Activated CD4-positive, alpha-beta T cell treated with anti-CD3 and anti-CD28 coated beads for 48 hours (primary cell): ENCODE data around the gene LRRC51.

Experiments used
- DNase-seq: peaks from one replicate; pipeline ENCODE4 v3.0.0-alpha.2; 2020

LRRC51 gene

DNA sequence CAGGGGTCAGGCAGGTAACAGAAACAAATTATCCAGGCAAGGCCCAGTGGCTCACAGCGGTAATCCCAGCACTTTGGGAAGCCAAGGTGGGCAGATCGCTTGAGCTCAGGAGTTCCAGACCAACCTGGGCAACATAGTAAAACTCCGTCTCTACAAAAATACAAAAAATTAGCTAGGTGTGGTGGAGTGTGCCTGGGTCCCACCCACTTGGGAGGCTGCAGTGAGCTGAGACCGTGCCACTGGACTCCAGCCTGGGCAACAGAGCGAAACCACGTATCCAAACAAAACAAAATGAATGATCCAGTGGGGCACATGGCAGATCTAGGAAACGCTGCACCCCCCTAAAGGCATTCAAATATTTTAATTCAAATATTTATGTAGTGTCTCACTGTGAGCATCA lies 10.2 kb upstream of the LRRC51 start:
- no peak for DNase-seq

DNA sequence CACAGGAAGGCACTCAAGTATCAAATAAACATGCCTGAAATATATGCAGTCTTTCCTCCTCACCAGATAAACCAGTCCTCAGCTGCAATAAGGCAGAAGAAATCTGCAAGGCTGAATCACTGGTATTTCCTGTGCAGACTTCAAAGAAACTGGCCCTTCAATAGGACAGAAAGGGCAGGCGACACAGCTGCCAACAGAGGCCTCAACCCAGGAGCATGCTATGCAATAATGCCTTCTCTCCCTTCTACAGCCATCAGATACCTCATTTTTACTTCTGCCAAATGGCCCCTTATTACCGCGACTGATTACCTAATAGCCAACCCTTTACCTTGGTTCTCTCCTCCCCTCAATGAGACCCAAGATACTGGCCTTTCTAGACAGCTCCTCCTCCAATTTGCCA lies 8.3 kb upstream of the LRRC51 start:
- DNase-seq, result no peak

DNA sequence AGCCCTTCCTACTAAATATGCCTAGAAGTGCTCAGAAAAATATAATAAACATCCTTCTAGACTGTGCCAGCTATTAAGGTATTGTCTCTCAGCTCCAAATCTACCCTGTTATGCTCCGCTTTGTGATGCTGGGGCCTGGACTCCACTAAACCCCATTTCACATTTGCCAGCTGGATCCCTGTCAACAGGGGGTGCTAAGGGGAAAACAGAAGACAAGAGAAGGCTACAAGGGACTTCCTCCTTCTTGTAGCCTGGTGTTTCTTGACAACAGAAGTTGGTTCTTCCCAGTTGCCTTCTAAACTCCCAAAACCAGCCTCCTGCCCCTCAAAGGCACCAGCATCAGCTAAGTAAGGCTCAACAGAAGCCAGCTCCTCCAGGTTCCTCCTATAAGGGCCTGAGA lies 5.5 kb upstream of the LRRC51 start:
- no peak for DNase-seq

DNA sequence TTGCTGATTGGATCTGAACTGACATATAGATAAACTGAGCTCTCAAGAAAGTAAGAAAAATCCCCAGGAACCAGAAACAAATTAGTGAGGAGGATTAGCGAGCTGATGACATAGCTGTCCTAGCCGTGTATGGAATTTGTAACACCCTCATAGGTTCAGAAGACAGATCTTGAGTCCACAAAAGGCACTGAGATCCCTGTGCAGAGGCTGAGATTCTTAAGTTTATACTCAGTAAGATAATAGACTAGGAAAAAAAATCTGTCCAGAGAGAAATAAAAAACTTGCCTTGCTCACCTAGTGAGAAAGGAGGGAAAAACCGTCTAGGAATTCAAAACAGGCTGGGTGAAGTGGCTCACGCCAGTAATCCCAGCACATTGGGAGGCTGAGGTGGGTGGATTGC lies 4.9 kb upstream of the LRRC51 start:
- no peak for DNase-seq

DNA sequence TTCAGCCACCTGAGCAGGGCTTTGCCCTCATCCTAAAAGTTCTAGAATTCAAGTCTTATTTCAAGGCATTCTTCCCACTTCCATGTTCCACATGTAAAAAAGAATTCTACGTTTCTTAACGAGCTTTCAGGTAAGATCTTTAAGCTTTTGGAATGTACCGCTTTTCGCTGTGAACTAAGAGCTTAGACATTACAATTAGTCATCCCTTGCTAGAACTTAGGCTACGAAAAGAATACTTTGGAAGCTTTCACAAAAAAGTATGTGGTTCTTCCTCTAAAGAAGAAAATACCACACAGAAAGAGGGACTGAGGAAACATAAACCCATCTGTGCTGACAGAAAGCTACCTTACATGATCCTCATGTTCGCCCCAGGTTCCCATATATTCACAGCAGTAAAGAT lies 2.2 kb upstream of the LRRC51 start:
- DNase-seq, result no peak

DNA sequence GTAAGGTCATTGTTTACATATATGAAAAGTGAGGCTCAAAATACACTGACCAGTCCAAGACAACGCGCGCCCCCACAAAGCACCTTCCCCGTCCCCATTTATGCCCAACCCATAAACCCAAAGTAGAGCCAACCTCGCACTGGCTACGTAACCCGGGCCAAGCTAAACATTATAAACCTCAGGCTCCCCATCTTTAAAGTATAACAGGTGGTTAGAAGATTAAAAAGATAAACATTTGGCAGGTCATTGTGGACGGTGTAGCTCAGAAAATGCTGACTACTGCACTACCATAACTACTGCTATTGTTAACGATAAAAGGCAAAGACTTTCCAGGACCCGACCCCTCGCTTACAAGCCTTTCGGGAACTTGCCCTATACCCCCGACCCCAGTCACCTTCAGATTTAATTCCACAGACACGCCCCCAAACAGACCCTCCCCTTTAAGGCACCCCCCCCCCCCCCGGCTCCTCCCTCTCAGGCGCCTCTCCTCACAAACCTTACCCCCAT lies 778 bp upstream of the LRRC51 start:
- no peak for DNase-seq

DNA sequence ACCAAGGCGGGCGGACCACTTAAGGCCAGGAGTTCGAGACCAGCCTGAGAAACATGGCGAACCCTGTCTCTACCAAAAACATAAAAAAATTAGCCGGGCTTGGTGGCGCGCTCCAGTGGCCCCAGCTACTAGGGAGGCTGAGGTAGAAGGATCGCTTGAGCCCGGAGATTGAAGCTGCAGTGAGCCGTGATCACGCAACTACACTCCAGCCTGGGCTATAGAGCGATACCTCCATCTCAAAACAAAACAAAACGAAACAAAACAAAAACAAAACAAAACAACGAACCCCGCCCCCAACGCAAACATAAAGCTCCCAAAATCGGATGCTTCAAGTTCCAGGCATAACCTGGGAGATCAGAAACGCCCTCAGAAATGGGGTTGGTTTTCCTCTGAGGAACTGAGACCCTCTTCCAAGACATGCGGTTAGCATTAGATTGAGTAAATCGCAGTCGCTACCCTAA lies 564 bp downstream of the LRRC51 start:
- no peak for DNase-seq

DNA sequence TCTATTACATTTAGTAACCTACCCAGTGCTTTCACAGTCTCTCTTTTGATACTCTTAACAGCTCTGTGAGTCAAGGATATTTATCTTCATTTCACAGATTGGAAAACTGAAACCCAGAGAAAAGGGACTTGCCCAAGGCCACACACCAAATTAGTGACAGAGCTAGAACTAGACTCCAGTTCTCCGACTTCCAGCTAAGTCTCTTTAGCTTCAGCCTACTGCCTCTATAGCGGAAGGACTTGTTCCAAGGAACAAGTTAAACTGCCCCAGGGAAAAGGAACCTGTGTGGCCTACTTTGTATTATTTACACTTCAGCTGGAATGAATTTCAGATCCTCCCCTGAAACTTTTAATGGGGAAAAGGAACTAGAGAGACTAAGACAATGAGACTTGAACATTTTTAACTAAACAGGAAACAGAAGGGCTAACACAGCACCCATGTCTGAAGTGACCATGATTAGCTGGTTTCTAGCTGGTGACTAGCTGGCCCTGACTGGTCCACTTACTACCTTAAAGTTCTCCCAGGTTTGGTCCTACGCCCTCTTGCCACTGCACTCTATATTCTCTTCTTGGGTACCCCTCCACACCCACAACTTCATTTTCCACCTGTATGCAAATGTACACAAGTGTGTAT lies 1.3 kb downstream of the LRRC51 start:
- no peak for DNase-seq

DNA sequence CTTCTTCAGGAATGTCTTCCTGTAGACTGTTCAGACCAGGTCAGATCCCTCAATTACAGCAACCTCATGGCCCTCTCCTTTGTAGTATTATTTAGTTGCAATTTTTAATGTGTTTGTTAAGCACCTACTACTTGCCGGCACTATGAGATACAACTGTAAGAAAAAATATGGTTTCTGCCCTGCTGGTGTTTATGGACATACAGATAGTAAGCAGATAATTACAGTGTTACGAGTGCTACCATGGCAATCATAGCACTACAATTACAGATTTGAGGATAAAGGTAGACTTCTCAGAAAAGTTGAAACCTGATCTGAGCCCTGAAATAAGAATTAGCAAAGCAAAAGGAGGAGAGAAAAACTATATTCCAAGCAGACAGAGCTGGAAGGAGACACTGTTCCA lies 2.8 kb downstream of the LRRC51 start:
- no peak for DNase-seq

DNA sequence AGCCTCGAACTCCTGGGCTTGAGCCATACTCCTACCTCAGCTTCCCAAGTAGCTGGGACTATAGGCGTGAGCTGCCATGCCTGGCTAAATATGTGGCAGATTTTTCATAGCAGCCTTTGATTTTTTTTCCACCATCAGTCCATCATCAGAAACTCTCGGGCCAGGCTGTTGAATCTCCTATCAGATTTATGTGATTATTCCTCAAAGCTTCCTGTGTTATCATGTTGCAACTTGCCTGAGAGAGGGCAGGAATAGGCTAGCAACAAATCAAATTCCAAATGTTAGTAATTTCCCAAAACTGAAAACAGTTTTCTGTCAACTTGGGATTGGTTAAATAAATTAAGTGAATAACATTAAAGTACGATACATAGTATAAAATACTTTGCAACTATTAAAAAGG lies 3.4 kb downstream of the LRRC51 start:
- DNase-seq, result no peak

DNA sequence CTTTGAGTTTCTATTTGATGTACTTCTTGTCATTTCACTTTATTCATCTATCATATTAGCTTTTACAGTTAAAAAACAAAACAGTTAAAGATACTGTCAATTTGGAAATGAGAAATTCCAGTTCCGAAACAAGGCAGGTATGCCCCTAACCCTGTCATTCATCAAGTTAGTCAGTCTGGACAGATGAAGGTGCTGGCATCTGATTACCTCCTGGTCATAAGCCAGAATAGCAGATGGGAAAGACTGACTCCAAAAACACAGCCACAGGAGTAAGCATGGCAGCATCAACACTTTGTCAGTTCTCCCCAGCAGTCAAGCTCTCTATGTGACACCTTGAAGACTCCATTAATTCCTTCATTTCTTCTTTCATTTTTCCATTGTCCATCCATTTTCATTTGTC lies 4.3 kb downstream of the LRRC51 start:
- no peak for DNase-seq

DNA sequence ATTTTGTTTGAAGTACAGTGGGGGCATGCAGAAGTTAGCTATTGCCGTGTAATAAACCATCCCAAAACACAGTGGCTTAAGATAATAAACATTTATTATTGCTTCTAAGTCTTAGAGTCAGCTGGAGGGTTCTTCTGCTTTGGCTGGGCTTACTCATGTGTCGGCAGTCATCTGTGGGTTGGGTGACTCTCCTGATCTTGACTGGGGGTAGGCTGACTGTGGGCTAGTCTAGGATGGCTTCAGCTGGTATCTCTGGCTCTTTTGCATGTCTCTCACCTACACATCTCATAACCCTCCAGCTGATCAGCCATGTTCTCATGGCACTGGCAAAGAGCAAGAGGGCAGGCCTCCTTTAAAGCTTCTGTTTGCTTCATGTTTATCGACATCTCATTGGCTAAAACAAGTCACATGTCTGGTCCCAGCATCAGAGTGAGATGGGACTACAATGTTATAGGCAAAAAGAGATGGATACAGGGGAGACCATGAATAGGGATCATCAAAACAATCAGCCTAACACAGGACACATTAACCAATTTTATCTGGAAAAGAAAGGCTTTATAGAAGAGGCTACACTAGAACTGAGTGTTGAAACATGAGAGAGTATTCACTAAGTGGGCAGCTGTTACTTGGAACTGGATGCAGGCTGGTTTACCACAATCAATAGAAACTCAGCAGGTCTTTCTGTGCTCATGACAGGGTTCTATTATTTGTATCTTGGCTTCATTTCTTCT lies 5.1 kb downstream of the LRRC51 start:
- DNase-seq, result no peak

DNA sequence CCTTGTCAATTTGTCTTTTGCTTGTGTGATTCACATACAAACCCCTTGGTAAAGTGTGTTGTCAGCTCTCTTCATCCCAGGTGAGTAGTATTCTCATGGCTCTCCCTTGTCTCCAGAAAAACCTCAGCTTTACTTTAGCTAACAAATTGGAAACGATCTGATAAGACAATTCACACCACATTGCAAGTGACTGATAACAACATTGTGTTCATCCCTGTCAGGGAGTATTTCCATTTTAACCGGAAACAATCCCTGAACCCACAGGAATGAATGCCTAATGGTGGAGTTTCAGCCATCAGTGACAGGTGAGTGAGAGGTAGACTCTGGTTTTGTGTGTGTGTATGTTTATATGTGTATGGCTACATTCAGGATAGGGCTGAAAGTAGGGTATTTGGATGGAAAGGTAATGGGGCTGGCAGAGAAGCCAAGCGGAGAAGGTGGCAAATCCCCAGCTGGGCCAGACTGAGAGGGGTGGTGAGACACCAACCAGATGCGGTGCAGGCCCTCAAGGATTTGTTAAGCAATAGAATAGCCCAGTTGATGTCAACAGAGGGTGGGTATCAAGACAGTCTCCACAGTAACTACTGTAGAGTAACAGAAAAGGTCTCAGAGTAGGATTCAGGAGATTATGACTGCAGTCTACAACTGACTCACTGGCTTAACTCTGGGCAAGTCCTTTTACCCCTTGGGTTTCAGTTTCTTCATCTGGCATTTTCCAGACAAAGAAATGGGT lies 7.6 kb downstream of the LRRC51 start:
- DNase-seq, result no peak

DNA sequence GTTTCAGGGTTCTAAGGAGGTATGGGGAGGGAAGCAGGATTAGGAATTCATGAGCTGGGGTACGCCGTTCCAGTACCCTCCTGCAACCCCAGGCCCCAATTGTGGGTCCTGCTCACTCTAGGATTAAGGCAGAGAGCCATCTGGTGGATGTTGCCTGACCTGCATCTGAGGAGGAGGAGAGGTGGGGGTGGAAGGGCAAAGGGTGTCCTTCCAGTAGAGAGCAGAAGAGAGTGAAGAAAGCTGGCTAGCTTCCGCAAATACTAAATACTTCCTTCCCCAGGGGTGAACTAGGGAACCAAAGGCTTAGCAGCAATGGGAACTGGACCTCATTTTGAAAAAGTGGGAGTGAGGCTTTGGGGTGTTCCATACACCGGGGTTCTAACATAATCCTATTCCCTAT lies 10.6 kb downstream of the LRRC51 start:
- DNase-seq, result peak; percentile 73

DNA sequence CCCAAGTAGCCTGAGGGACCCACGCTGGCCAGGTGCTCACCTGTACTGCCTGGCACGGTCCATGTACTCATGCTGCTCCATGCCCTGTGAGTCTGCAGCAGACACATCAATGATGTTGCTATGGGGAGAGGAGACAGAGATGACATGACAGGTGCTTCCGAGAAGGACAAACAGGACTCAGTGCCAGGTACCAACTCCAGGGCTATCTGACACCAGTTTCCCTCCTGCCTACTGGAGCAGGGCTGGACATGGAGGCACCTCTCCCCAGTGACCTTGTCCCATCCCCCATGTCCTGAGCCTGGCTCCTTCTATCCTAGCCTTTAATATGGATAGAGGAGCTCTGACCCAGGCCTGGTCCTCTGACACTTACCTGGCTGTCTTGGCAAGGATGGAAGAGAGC lies 18.1 kb downstream of the LRRC51 start:
- DNase-seq, result no peak

DNA sequence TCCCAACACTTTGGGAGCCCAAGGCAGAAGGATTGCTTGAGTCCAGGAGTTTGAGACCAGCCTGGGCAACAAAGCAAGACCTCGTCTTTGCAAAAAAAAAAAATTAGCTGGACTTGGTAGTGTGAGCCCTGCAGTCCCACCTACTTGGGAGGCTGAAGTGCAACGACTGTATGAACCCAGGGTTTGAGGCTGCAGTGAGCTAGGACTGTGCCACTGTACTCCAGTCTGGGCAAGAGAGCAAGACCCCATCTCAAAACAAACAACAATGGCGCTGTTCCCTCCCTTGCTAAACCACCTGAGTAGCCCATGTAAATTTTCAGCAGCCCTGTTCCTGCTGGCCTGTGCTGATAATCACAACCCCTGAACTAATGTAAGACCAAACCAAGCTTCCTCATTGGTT lies 19.4 kb downstream of the LRRC51 start:
- no peak for DNase-seq

DNA sequence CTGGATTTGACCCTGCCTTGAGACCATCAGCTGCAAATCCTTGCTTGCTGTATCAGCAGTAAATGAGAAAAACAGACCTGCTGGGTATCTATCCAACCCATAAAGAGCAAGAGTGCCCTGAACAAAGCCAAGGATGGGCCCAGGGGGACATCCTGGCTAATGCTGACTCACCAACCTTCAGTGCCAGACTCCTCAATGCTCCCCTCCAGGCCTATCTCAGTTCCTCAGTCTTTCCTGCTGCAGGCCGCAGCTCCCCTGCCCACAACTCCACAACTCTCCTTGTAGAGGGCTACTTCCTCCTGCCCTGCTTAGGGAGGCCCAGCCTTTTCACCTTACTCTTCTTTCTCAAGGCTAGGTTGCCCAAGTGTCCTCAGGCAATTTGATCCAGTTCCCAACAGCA lies 19.8 kb downstream of the LRRC51 start:
- DNase-seq, result no peak

DNA sequence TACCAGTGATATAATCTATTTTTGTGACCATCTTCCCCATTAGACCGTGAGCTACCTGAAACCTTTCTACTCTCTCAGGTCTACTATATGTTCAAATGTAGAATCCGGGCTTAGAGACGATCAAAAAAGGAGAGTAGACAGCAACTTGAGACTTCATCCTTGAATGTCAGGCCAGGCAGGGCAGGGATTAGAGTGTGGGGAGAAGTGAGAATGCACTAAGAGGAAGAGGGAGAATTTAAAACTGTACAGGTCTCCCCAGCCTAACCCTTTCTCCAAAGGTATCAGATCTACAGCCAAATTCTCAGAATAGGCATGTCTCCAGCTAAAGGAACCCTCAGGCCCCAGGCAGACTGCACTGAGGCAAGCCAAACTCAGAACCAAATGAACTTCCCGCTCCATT lies 21.5 kb downstream of the LRRC51 start:
- DNase-seq, result no peak

DNA sequence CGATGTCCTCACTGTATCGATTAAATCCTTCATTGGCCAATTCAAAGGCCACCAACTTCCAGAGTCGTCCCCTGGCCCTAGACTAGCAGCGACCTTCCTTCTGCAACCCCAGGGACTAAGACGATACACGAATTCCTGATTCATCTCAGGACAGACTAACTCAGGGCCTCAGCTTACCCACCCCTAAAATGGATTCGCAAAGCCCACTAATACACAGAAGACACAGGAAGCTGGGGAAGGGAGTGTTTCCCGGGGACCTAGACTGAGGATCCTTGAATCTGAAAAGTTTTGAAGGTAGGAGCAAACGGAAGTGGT lies 21.9 kb downstream of the LRRC51 start:
- DNase-seq, result no peak

DNA sequence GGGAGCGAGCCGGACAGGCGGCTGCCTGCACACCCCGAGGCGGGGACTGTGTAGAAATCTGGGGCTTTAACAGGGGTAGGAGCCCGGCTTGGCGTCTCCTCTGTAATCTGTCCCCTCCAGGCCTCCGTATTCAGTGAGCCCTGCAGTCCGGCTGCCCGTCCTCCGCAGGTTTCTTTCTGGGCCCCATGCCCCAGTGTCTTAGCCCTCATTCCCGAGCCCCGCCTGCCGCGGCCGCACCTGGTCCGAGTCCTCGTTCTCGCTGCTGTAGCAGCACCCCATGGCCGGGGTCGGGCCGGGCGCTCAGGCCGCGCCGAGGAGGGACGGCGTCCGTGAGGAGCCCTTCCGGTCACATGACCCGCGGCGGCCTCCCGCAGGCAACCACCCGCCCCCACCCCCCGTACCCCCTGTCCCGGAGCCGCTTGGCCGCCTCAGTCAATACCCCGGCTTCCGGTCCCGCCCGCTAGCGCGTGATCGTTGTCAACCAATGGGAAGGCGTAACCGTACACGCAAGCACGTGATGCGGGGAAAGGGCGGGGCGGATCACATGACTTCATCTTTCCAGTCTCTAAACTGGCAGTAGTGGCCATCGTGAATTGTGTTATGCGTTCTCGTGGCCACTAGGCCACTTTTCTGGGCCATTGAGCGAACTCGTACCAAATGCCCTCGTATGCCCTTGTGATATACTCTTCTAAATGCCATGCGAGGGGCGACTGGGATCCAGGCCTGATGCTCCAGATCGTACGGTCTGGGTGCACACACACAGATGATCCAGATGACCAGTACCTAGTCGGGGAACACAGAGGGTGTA lies 22.5 kb downstream of the LRRC51 start, which contains the start of gene LAMTOR1:
Gene LAMTOR1 (minus strand): TSS at position 352 of the 808 bp plus-strand sequence. CDS start 73 bp downstream, at position 279.
- DNase-seq, result peak; percentile 99

DNA sequence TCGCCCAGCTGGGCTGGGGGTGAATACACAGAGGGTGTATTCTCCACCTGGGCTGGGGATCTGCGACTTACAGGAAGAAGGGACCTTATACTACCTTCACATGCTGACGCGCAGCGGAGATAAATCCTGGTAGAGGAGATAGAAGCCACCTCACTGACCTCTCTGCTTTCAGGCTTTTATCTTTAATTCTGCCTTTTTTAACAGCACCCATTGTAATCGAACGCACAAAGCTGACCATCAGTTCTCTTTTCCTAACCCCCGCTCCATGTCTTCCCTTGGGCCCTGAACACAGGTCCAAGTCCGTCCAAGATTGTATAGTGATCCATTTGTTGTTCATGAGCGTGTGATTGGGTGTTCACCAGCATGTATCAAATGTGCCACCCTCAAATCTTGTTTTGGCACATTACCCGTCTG lies 23.1 kb downstream of the LRRC51 start:
- DNase-seq, result no peak

DNA sequence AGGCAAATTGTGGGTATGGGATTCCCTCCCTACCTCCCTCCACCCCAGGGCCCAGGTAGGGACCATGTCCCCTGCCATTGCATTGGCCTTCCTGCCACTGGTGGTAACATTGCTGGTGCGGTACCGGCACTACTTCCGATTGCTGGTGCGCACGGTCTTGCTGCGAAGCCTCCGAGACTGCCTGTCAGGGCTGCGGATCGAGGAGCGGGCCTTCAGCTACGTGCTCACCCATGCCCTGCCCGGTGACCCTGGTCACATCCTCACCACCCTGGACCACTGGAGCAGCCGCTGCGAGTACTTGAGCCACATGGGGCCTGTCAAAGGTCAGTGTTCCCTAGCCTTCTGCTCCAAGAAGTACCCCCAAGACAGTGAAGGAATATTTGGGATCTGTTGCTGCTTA lies 25.2 kb downstream of the LRRC51 start, which contains the start of gene TOMT:
Gene TOMT (plus strand): TSS at position 37 of the 400 bp plus-strand sequence. CDS start 28 bp downstream, at position 65.
- no peak for DNase-seq
